ENCODE data around the gene HYDIN. TPM values are rescaled to one million over a fixed set of nuclear protein-coding genes. Genes with fewer than 3 reads are reported as not detected.

HYDIN gene
- total RNA-seq, 1 experiment from 2014 or later: not detected

GRCh38 chr16:70765491-70765890, 465.0 kb downstream of the HYDIN start:
- Histone ChIP-seq H3K9ac (ENCODE audit: low read length) (no peak overlapping the region), H3K36me3 (ENCODE audit: control insufficient read depth in 1 of 2, insufficient read depth in 2 of 2, low read length in 2 of 2) (no peaks in the 10 kb centered on the region; a peak in 1 of 4 replicates), H3K4me3 (replicated peaks in 1 of 2; ENCODE audit: low read depth in 1 of 2, low read length in 2 of 2) (no peak overlapping the region), H3K4me1 (ENCODE audit: control insufficient read depth in 1 of 2, insufficient read depth in 2 of 2, low read length in 2 of 2) (peaks cover 13 to 30% of the 10 kb centered on the region in 2 experiments), H3K27me3 (ENCODE audit: insufficient read depth, low read length) (no peaks in the 10 kb centered on the region), H4K20me1 (ENCODE audit: insufficient read depth) (no peaks in the 10 kb centered on the region), H3K9me2 (ENCODE audit: insufficient read depth) (no peaks in the 10 kb centered on the region), H3K27ac (ENCODE audit: low read depth, low read length) (no peak overlapping the region), H3K9me3 (ENCODE audit: control insufficient read depth in 1 of 2, insufficient read depth in 1 of 2, low read depth in 1 of 2, low read length in 2 of 2) (no peaks in the 10 kb centered on the region), H3K79me2 (ENCODE audit: insufficient read depth, low read length) (no peaks in the 10 kb centered on the region), H3K4me2 (ENCODE audit: low read length) (no peak overlapping the region), H2AFZ (ENCODE audit: low read depth, low read length, poor library complexity, severe bottlenecking) (no peak overlapping the region)
- TF ChIP-seq TCF7L2 (IDR thresholded peaks at IDR 0.05; ENCODE audit: borderline replicate concordance, extremely low read depth, insufficient read depth, insufficient read length) (no peak), YY1 (IDR thresholded peaks at IDR 0.05; ENCODE audit: extremely low read depth, insufficient replicate concordance, low read depth, low read length) (no peak), CEBPB (IDR thresholded peaks at IDR 0.05; ENCODE audit: low read depth) (no peak), SRF (IDR thresholded peaks at IDR 0.05; ENCODE audit: low read depth) (no peak), CTCF (IDR thresholded peaks at IDR 0.05 in 2 of 3, conservative IDR thresholded peaks at IDR 0.05 in 1 of 3; ENCODE audit: borderline replicate concordance in 1 of 3, insufficient read depth in 1 of 3, low read depth in 2 of 3, low read length in 2 of 3) (no peak), EZH2 (IDR thresholded peaks at IDR 0.05) (no peak), ZBTB33 (IDR thresholded peaks at IDR 0.05; ENCODE audit: extremely low read depth, insufficient replicate concordance, low read length) (no peak), POLR2AphosphoS5 (IDR thresholded peaks at IDR 0.05; ENCODE audit: low read depth, low read length) (no peak), RAD21 (IDR thresholded peaks at IDR 0.05; ENCODE audit: low read depth) (no peak), ZFX (IDR thresholded peaks at IDR 0.05) (no peak), SIN3A (IDR thresholded peaks at IDR 0.05; ENCODE audit: low read depth) (no peak)
- TF ChIP-seq, protein P1, sequence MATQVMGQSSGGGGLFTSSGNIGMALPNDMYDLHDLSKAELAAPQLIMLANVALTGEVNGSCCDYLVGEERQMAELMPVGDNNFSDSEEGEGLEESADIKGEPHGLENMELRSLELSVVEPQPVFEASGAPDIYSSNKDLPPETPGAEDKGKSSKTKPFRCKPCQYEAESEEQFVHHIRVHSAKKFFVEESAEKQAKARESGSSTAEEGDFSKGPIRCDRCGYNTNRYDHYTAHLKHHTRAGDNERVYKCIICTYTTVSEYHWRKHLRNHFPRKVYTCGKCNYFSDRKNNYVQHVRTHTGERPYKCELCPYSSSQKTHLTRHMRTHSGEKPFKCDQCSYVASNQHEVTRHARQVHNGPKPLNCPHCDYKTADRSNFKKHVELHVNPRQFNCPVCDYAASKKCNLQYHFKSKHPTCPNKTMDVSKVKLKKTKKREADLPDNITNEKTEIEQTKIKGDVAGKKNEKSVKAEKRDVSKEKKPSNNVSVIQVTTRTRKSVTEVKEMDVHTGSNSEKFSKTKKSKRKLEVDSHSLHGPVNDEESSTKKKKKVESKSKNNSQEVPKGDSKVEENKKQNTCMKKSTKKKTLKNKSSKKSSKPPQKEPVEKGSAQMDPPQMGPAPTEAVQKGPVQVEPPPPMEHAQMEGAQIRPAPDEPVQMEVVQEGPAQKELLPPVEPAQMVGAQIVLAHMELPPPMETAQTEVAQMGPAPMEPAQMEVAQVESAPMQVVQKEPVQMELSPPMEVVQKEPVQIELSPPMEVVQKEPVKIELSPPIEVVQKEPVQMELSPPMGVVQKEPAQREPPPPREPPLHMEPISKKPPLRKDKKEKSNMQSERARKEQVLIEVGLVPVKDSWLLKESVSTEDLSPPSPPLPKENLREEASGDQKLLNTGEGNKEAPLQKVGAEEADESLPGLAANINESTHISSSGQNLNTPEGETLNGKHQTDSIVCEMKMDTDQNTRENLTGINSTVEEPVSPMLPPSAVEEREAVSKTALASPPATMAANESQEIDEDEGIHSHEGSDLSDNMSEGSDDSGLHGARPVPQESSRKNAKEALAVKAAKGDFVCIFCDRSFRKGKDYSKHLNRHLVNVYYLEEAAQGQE (IDR thresholded peaks at IDR 0.05; ENCODE audit: low read depth): no peak
- ChIA-PET RAD21 (ENCODE audit: low non-redundant PET in 1 of 2, low total read pairs in 2 of 2, uncharacterized antibody in 2 of 2, unreplicated experiment in 2 of 2) (no interaction called here), CTCF (no interaction called here), POLR2A (no interaction called here)
- ATAC-seq: no peak
- DNase-seq (ENCODE audit: low read depth, low spot score): no peak
- no TSS peak for BruUV-seq (replicated peaks)
- intact Hi-C loops (cut with micrococcal nuclease): no loop called here
